ENCODE data around the gene HDAC9. TPM values are rescaled to one million over a fixed set of nuclear protein-coding genes. Genes with fewer than 3 reads are reported as not detected.

Gene HDAC9
- total RNA-seq, 1 experiment from 2014 or later, result 17.1 TPM

DNA sequence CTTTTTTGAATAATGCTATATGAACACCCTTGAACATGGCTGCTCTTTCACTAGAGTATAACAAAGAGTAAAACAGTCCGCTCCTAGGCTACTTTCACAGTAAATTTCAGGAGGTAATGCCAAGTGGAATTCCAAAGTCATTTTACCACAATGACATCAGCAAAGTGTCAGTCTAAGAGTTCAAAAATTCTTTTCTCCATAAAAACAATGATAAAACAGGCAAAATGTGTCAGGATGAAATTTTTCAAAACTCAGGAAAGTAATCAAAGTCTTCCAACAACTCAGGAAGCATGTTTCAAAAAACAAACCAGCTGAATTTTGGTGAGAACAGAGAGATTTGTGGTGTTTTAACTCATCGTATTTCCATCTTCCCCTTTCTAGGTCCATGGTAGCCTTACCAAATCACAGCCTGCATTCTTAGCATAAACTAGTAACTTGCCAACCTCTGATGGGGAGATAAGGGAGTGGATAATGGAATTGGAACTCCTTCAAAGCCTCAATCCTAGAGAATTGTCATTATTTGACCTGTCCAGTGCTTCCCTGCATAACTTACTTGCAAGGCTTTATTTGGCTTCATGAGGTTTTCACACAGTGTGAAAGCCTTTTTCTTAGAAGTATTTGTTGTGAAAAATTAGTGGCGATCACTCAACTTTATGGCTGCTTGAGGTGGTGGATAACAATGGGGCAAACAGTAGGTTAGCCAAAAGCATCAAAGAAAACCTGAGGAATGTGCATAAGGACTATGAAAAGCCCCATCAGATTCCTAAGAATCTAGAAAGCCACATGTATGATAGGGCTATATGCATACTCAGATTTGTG, 302.7 kb downstream of the HDAC9 start:
- DNase-seq (ENCODE audit: low read depth, low spot score) (no peak), ATAC-seq (no peak)
- Histone ChIP-seq H3K27ac (ENCODE audit: low read length) (no peak overlapping the region), H3K9me3 (ENCODE audit: control insufficient read depth, insufficient read depth, low read depth, low read length) (no peaks in the 10 kb centered on the region), H3K4me3 (ENCODE audit: low read depth in 2 of 2, low read length in 2 of 2) (no peak overlapping the region), H3K27me3 (ENCODE audit: control insufficient read depth, insufficient read depth, low read length) (no peaks in the 10 kb centered on the region), H3K36me3 (ENCODE audit: control insufficient read depth, insufficient read depth, low read length) (no peaks in the 10 kb centered on the region), H3K4me1 (ENCODE audit: control insufficient read depth, insufficient read depth, low read length) (no peaks in the 10 kb centered on the region)
- TF ChIP-seq SIN3A (IDR thresholded peaks at IDR 0.05; ENCODE audit: borderline replicate concordance, insufficient read depth, low read depth, low read length) (no peak), TCF7L2 (IDR thresholded peaks at IDR 0.05; ENCODE audit: low read depth, low read length) (peak; percentile 29; the same call in 1 of the 2 replicates), POLR2AphosphoS5 (IDR thresholded peaks at IDR 0.05; ENCODE audit: low read depth, low read length) (no peak)
- TF ChIP-seq, protein P1, sequence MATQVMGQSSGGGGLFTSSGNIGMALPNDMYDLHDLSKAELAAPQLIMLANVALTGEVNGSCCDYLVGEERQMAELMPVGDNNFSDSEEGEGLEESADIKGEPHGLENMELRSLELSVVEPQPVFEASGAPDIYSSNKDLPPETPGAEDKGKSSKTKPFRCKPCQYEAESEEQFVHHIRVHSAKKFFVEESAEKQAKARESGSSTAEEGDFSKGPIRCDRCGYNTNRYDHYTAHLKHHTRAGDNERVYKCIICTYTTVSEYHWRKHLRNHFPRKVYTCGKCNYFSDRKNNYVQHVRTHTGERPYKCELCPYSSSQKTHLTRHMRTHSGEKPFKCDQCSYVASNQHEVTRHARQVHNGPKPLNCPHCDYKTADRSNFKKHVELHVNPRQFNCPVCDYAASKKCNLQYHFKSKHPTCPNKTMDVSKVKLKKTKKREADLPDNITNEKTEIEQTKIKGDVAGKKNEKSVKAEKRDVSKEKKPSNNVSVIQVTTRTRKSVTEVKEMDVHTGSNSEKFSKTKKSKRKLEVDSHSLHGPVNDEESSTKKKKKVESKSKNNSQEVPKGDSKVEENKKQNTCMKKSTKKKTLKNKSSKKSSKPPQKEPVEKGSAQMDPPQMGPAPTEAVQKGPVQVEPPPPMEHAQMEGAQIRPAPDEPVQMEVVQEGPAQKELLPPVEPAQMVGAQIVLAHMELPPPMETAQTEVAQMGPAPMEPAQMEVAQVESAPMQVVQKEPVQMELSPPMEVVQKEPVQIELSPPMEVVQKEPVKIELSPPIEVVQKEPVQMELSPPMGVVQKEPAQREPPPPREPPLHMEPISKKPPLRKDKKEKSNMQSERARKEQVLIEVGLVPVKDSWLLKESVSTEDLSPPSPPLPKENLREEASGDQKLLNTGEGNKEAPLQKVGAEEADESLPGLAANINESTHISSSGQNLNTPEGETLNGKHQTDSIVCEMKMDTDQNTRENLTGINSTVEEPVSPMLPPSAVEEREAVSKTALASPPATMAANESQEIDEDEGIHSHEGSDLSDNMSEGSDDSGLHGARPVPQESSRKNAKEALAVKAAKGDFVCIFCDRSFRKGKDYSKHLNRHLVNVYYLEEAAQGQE (IDR thresholded peaks at IDR 0.05; ENCODE audit: insufficient read depth in 1 of 2, low read depth in 2 of 2, low read length in 1 of 2), result no peak
- TF ChIP-seq, protein P2, sequence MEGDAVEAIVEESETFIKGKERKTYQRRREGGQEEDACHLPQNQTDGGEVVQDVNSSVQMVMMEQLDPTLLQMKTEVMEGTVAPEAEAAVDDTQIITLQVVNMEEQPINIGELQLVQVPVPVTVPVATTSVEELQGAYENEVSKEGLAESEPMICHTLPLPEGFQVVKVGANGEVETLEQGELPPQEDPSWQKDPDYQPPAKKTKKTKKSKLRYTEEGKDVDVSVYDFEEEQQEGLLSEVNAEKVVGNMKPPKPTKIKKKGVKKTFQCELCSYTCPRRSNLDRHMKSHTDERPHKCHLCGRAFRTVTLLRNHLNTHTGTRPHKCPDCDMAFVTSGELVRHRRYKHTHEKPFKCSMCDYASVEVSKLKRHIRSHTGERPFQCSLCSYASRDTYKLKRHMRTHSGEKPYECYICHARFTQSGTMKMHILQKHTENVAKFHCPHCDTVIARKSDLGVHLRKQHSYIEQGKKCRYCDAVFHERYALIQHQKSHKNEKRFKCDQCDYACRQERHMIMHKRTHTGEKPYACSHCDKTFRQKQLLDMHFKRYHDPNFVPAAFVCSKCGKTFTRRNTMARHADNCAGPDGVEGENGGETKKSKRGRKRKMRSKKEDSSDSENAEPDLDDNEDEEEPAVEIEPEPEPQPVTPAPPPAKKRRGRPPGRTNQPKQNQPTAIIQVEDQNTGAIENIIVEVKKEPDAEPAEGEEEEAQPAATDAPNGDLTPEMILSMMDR (IDR thresholded peaks at IDR 0.05), result no peak
- no TSS peak for BruUV-seq (replicated peaks)
- in situ Hi-C loops (cut with HindIII; ENCODE audit: low pct_unique_long_range_greater_than_20kb, low sequenced_read_pairs) (no loop called here), intact Hi-C loops (cut with micrococcal nuclease; ENCODE audit: unreplicated experiment) (no loop called here)
- CTCF ChIA-PET, result no interaction called here
- POLR2A ChIA-PET, result no interaction called here

DNA sequence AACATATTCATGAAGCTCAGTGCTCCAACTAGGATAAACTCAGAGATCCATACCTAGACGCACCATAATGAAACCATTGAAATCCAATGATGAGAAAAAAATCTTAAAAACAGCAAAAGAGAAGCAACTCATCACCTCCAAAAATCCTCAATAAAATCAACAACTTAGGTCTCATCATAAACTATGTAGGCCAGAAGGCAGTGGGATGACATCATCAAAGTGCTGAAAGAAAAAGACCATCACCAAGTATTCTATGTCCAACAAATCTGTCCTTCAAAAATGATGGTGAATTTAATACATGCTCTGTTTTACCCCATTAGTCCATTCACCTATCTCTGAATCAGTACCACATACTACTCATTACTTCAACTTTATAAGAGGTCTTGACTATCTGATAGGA, 304.4 kb downstream of the HDAC9 start:
- intact Hi-C loops (cut with micrococcal nuclease; ENCODE audit: unreplicated experiment), result no loop called here
- H3K27me3 ChIP-seq (ENCODE audit: control insufficient read depth, insufficient read depth, low read length), result no peaks in the 10 kb centered on the region
- in situ Hi-C loops (cut with HindIII; ENCODE audit: low pct_unique_long_range_greater_than_20kb, low sequenced_read_pairs), result no loop called here
- no peaks in the 10 kb centered on the region for H3K36me3 ChIP-seq (ENCODE audit: control insufficient read depth, insufficient read depth, low read length)
- ChIA-PET POLR2A (no interaction called here), CTCF (no interaction called here)
- H3K4me1 ChIP-seq (ENCODE audit: control insufficient read depth, insufficient read depth, low read length), result no peaks in the 10 kb centered on the region
- no TSS peak for BruUV-seq (replicated peaks)
- no peak overlapping the region for H3K27ac ChIP-seq (ENCODE audit: low read length)
- H3K4me3 ChIP-seq (ENCODE audit: low read depth in 2 of 2, low read length in 2 of 2), result no peak overlapping the region
- DNase-seq (ENCODE audit: low read depth, low spot score) (no peak), ATAC-seq (no peak)
- H3K9me3 ChIP-seq (ENCODE audit: control insufficient read depth, insufficient read depth, low read depth, low read length), result no peaks in the 10 kb centered on the region
- TF ChIP-seq SIN3A (IDR thresholded peaks at IDR 0.05; ENCODE audit: borderline replicate concordance, insufficient read depth, low read depth, low read length) (no peak), POLR2AphosphoS5 (IDR thresholded peaks at IDR 0.05; ENCODE audit: low read depth, low read length) (no peak)
- TF ChIP-seq, protein P2 (IDR thresholded peaks at IDR 0.05), result no peak
